HEK293 (cell line): ENCODE results near the gene PHACTR3.

Experiments used
- REST ChIP-seq: fragments of 450-650 bp; formaldehyde crosslinking; IDR thresholded peaks from 2 replicates; pipeline ENCODE4 v1.5.1; 2016; ENCODE audit warnings: missing biosample characterization, missing genetic modification characterization
- WT1 ChIP-seq: fragments of 450-650 bp; formaldehyde crosslinking; IDR thresholded peaks from 2 replicates; pipeline ENCODE4 v1.5.1; 2016; ENCODE audit warnings: missing biosample characterization, missing genetic modification characterization
- ZBTB20 ChIP-seq: fragments of 450-650 bp; formaldehyde crosslinking; IDR thresholded peaks from 2 replicates; pipeline ENCODE4 v1.5.1; 2016; ENCODE audit warnings: missing biosample characterization, missing genetic modification characterization
- ZNF138 ChIP-seq: fragments of 450-650 bp; formaldehyde crosslinking; IDR thresholded peaks from 2 replicates; pipeline ENCODE4 v1.5.1; 2016; ENCODE audit warnings: missing biosample characterization, missing genetic modification characterization, borderline replicate concordance
- ZNF140 ChIP-seq: fragments of 450-650 bp; formaldehyde crosslinking; IDR thresholded peaks from 2 replicates; pipeline ENCODE4 v1.5.1; 2016; ENCODE audit warnings: missing biosample characterization, missing genetic modification characterization
- ZNF211 ChIP-seq: fragments of 450-650 bp; formaldehyde crosslinking; IDR thresholded peaks from 2 replicates; pipeline ENCODE4 v1.5.1; 2016; ENCODE audit warnings: low read depth, missing biosample characterization, missing genetic modification characterization
- ZNF24 ChIP-seq: fragments of 450-650 bp; formaldehyde crosslinking; IDR thresholded peaks from 2 replicates; pipeline ENCODE4 v1.5.1; 2016; ENCODE audit warnings: missing biosample characterization, missing genetic modification characterization
- ZNF248 ChIP-seq: fragments of 450-650 bp; formaldehyde crosslinking; IDR thresholded peaks from 2 replicates; pipeline ENCODE4 v1.5.1; 2017; ENCODE audit warnings: missing biosample characterization, missing genetic modification characterization
- ZNF513 ChIP-seq: fragments of 450-650 bp; IDR thresholded peaks from 2 replicates; pipeline ENCODE4 v1.5.1; 2018; ENCODE audit warnings: missing biosample characterization, missing genetic modification characterization
- TF ChIP-seq, protein P1 (sequence below): fragments of 450-650 bp; formaldehyde crosslinking; IDR thresholded peaks from 2 replicates; pipeline ENCODE4 v1.5.1; 2016; ENCODE audit warnings: missing biosample characterization, missing genetic modification characterization
- TF ChIP-seq, protein P2 (sequence below): fragments of 450-650 bp; formaldehyde crosslinking; IDR thresholded peaks from 2 replicates; pipeline ENCODE4 v1.5.1; 2016; ENCODE audit warnings: missing biosample characterization, missing genetic modification characterization, borderline replicate concordance
- TF ChIP-seq, protein P3 (sequence below): fragments of 450-650 bp; formaldehyde crosslinking; IDR thresholded peaks from 2 replicates; pipeline ENCODE4 v1.5.1; 2016; ENCODE audit warnings: missing biosample characterization, missing genetic modification characterization, low read depth

GRCh38 chr20:59565768-59566461 is 38.4 kb upstream of the PHACTR3 start:
- no peak for TF ChIP-seq ZNF513 (tag by site-specific recombination)
- TF ChIP-seq, protein P1, sequence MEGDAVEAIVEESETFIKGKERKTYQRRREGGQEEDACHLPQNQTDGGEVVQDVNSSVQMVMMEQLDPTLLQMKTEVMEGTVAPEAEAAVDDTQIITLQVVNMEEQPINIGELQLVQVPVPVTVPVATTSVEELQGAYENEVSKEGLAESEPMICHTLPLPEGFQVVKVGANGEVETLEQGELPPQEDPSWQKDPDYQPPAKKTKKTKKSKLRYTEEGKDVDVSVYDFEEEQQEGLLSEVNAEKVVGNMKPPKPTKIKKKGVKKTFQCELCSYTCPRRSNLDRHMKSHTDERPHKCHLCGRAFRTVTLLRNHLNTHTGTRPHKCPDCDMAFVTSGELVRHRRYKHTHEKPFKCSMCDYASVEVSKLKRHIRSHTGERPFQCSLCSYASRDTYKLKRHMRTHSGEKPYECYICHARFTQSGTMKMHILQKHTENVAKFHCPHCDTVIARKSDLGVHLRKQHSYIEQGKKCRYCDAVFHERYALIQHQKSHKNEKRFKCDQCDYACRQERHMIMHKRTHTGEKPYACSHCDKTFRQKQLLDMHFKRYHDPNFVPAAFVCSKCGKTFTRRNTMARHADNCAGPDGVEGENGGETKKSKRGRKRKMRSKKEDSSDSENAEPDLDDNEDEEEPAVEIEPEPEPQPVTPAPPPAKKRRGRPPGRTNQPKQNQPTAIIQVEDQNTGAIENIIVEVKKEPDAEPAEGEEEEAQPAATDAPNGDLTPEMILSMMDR (tag by site-specific recombination), result no peak
- no peak for TF ChIP-seq ZNF140
- TF ChIP-seq ZNF211 (tag by site-specific recombination), result no peak
- no peak for TF ChIP-seq WT1
- TF ChIP-seq, protein P2, sequence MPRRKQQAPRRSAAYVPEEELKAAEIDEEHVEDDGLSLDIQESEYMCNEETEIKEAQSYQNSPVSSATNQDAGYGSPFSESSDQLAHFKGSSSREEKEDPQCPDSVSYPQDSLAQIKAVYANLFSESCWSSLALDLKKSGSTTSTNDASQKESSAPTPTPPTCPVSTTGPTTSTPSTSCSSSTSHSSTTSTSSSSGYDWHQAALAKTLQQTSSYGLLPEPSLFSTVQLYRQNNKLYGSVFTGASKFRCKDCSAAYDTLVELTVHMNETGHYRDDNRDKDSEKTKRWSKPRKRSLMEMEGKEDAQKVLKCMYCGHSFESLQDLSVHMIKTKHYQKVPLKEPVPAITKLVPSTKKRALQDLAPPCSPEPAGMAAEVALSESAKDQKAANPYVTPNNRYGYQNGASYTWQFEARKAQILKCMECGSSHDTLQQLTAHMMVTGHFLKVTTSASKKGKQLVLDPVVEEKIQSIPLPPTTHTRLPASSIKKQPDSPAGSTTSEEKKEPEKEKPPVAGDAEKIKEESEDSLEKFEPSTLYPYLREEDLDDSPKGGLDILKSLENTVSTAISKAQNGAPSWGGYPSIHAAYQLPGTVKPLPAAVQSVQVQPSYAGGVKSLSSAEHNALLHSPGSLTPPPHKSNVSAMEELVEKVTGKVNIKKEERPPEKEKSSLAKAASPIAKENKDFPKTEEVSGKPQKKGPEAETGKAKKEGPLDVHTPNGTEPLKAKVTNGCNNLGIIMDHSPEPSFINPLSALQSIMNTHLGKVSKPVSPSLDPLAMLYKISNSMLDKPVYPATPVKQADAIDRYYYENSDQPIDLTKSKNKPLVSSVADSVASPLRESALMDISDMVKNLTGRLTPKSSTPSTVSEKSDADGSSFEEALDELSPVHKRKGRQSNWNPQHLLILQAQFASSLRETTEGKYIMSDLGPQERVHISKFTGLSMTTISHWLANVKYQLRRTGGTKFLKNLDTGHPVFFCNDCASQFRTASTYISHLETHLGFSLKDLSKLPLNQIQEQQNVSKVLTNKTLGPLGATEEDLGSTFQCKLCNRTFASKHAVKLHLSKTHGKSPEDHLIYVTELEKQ (tag by site-specific recombination), result no peak
- TF ChIP-seq ZNF24 (tag by site-specific recombination), result no peak
- TF ChIP-seq ZBTB20 (tag by site-specific recombination), result no peak
- TF ChIP-seq, protein P3, sequence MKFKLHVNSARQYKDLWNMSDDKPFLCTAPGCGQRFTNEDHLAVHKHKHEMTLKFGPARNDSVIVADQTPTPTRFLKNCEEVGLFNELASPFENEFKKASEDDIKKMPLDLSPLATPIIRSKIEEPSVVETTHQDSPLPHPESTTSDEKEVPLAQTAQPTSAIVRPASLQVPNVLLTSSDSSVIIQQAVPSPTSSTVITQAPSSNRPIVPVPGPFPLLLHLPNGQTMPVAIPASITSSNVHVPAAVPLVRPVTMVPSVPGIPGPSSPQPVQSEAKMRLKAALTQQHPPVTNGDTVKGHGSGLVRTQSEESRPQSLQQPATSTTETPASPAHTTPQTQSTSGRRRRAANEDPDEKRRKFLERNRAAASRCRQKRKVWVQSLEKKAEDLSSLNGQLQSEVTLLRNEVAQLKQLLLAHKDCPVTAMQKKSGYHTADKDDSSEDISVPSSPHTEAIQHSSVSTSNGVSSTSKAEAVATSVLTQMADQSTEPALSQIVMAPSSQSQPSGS (tag by site-specific recombination), result no peak
- TF ChIP-seq ZNF248 (tag by site-specific recombination), result no peak
- no peak for TF ChIP-seq ZNF138 (tag by site-specific recombination)
- no peak for TF ChIP-seq REST (tag by site-specific recombination)
